ENCODE measurements around the gene MCC. TPM values are rescaled to one million over a fixed set of nuclear protein-coding genes. Genes with fewer than 3 reads are reported as not detected.
A peak's percentile ranks its signal among the peaks of the same experiment; 100 is the strongest.

Gene MCC
- total and polyA plus RNA-seq, 12 donors = 4.2 to 34.1 (median 25.2) TPM

- Histone ChIP-seq H3K4me1 (peaks cover 0 to 35% (median 9%) of the 10 kb centered on the region in 9 donors), H3K9me3 (no peaks in the 10 kb centered on the region), H3K4me3 (no peak overlapping the region), H3K27ac (no peak overlapping the region), H3K27me3 (peaks cover 0 to 24% (median 0%) of the 10 kb centered on the region in 7 donors), H3K36me3 (no peaks in the 10 kb centered on the region)
- intact Hi-C loops (cut with DNase I) = loop anchor here in 5 of 10 donors (5.0 to 10.0 kb wide), 4 partner anchors 128 to 379 kb away; partner anchors contain the start of gene YTHDC2 (in 2 of the 5)
- DNase-seq (no peak), ATAC-seq (no peak)
- WGBS, 2 donors = 99 to 100% methylated on average over 3 of the region's 3 CpGs
- TF ChIP-seq CTCF (IDR thresholded peaks at IDR 0.05) = no peak
These were observed 111.6 kb downstream of the MCC start for GRCh38 chr5:113376640-113377039.

- ATAC-seq (peak in 5 of 8 donors; percentile 47 to 71 (median 56)), DNase-seq (no peak)
- Histone ChIP-seq H3K4me1 (peaks cover 0 to 33% (median 11%) of the 10 kb centered on the region in 9 donors), H3K27ac (peak overlapping the region in 2 of 10 donors; percentile 4 to 39), H3K4me3 (no peak overlapping the region), H3K36me3 (no peaks in the 10 kb centered on the region), H3K27me3 (peaks cover 0 to 17% (median 0%) of the 10 kb centered on the region in 7 donors), H3K9me3 (no peaks in the 10 kb centered on the region)
- 71 to 84% methylated on average over 3 of the region's 3 CpGs for WGBS, 2 donors
- intact Hi-C loops (cut with DNase I) = loop anchor here in 5 of 10 donors (5.0 to 10.0 kb wide), 4 partner anchors 129 to 378 kb away; partner anchors contain the start of gene YTHDC2 (in 2 of the 5)
- no peak for TF ChIP-seq CTCF (IDR thresholded peaks at IDR 0.05)
These were observed 112.7 kb downstream of the MCC start for GRCh38 chr5:113375480-113376060.

GRCh38 chr5:113373426-113373825, 114.8 kb downstream of the MCC start:
- Histone ChIP-seq H3K27me3 (peaks cover 0 to 23% (median 0%) of the 10 kb centered on the region in 7 donors), H3K36me3 (no peaks in the 10 kb centered on the region), H3K9me3 (no peaks in the 10 kb centered on the region), H3K27ac (no peak overlapping the region), H3K4me3 (no peak overlapping the region), H3K4me1 (peaks cover 0 to 21% (median 10%) of the 10 kb centered on the region in 9 donors)
- TF ChIP-seq CTCF (IDR thresholded peaks at IDR 0.05) = no peak
- WGBS, 2 donors = 91 to 93% methylated on average over 3 of the region's 3 CpGs
- no peak for ATAC-seq
- DNase-seq = no peak
- intact Hi-C loops (cut with DNase I) = loop anchor here in 2 of 10 donors (10.0 kb wide), 2 partner anchors 131 to 231 kb away; no protein-coding TSS in a partner anchor

- peak overlapping the region in 2 of 10 donors; percentile 23 to 32 for H3K27ac ChIP-seq
These were observed 116.5 kb downstream of the MCC start for GRCh38 chr5:113371721-113372196.

More at GRCh38 chr5:113371721-113372196, 116.5 kb downstream of the MCC start:
- Histone ChIP-seq H3K36me3 (no peaks in the 10 kb centered on the region), H3K9me3 (no peaks in the 10 kb centered on the region), H3K27me3 (peaks cover 0 to 23% (median 0%) of the 10 kb centered on the region in 7 donors), H3K4me1 (peaks cover 0 to 20% (median 0%) of the 10 kb centered on the region in 9 donors), H3K4me3 (no peak overlapping the region)
- DNase-seq (no peak), ATAC-seq (peak in 7 of 8 donors; percentile 28 to 72 (median 61))
- WGBS, 2 donors = 44 to 54% methylated on average over 2 of the region's 2 CpGs
- TF ChIP-seq CTCF (IDR thresholded peaks at IDR 0.05) = no peak
- intact Hi-C loops (cut with DNase I) = loop anchor here in 2 of 10 donors (10.0 kb wide), 2 partner anchors 133 to 233 kb away; no protein-coding TSS in a partner anchor

All from heart right ventricle (tissue), 16 donors.